Measurements from ENCODE around the gene CCDC159. TPM values are rescaled to one million over a fixed set of nuclear protein-coding genes. Genes with fewer than 3 reads are reported as not detected.

Gene CCDC159
- polyA plus RNA-seq, 1 experiment = 21.4 TPM

DNA sequence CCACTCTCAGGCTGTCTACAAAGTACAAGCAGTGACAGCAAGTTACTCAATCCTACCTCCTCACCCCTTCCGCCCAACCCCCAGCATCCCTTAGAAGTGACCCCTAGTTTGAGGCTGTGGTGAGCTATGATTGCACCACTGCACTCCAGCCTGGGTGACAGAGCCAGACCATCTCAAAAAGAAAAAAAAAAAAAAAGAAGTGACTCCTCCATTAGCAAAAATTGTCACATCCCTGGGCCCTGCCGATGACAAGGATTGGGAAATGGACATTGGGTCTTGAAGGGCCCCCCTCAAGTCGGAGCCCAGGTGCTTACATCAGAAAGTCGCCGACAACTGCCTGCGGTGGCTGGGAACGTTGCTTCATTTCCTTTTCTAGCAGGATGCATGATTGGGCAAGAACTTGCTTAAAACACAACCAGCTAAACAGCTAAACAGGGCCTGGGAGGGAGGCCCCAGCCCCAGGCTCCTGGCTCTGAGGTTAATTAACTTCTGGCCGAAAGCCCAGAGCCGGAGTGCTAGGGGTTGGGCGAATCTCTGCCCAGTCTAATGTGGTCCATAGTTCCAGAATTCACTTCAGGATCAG is 22.1 kb upstream of the CCDC159 start:
- CTCF ChIA-PET = interaction anchor here (0.6 to 1.9 kb wide), 9 partner anchors 13 to 158 kb away, joined by 3 to 8 read pairs (median 4); partner anchors contain the start of genes EPOR and RGL3
- DNase-seq (ENCODE audit: low read depth) = peak; percentile 92
- Histone ChIP-seq H3K4me3 (ENCODE audit: low read depth, low read length) (no peak overlapping the region), H3K27me3 (ENCODE audit: control insufficient read depth, insufficient read depth, low read length) (no peaks in the 10 kb centered on the region), H3K36me3 (ENCODE audit: control insufficient read depth, insufficient read depth, low read length) (no peaks in the 10 kb centered on the region; the same call in 1 of the 2 replicates)
- POLR2A ChIA-PET = no interaction called here
- TF ChIP-seq, protein P1, sequence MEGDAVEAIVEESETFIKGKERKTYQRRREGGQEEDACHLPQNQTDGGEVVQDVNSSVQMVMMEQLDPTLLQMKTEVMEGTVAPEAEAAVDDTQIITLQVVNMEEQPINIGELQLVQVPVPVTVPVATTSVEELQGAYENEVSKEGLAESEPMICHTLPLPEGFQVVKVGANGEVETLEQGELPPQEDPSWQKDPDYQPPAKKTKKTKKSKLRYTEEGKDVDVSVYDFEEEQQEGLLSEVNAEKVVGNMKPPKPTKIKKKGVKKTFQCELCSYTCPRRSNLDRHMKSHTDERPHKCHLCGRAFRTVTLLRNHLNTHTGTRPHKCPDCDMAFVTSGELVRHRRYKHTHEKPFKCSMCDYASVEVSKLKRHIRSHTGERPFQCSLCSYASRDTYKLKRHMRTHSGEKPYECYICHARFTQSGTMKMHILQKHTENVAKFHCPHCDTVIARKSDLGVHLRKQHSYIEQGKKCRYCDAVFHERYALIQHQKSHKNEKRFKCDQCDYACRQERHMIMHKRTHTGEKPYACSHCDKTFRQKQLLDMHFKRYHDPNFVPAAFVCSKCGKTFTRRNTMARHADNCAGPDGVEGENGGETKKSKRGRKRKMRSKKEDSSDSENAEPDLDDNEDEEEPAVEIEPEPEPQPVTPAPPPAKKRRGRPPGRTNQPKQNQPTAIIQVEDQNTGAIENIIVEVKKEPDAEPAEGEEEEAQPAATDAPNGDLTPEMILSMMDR (IDR thresholded peaks at IDR 0.05; ENCODE audit: insufficient read depth, low read depth, low read length) = no peak

- TF ChIP-seq, protein P1 (IDR thresholded peaks at IDR 0.05; ENCODE audit: insufficient read depth, low read depth, low read length) = no peak
- no peak for DNase-seq (ENCODE audit: low read depth)
- POLR2A ChIA-PET = no interaction called here
- no peaks in the 10 kb centered on the region for H3K27me3 ChIP-seq (ENCODE audit: control insufficient read depth, insufficient read depth, low read length)
- no peaks in the 10 kb centered on the region; the same call in none of the 2 replicates for H3K36me3 ChIP-seq (ENCODE audit: control insufficient read depth, insufficient read depth, low read length)
- H3K4me3 ChIP-seq (ENCODE audit: low read depth, low read length) = no peak overlapping the region
- CTCF ChIA-PET = interaction anchor here (0.6 to 1.9 kb wide), 9 partner anchors 9 to 157 kb away, joined by 3 to 8 read pairs (median 4); partner anchors contain the start of genes EPOR, RAB3D and RGL3
Measured at GRCh38 chr19:11324748-11325389, 21.4 kb upstream of the CCDC159 start.

- DNase-seq (ENCODE audit: low read depth) = no peak
- no peaks in the 10 kb centered on the region; the same call in none of the 2 replicates for H3K36me3 ChIP-seq (ENCODE audit: control insufficient read depth, insufficient read depth, low read length)
- ChIA-PET POLR2A (no interaction called here), CTCF (interaction anchor here (0.6 to 1.9 kb wide), 5 partner anchors 8 to 32 kb away, joined by 3 to 6 read pairs (median 4); partner anchors contain the start of gene RAB3D)
- H3K4me3 ChIP-seq (ENCODE audit: low read depth, low read length) = no peak overlapping the region
- no peaks in the 10 kb centered on the region for H3K27me3 ChIP-seq (ENCODE audit: control insufficient read depth, insufficient read depth, low read length)
- TF ChIP-seq, protein P1 (IDR thresholded peaks at IDR 0.05; ENCODE audit: insufficient read depth, low read depth, low read length) = no peak
Measured at GRCh38 chr19:11325544-11325943, 20.8 kb upstream of the CCDC159 start.

DNA sequence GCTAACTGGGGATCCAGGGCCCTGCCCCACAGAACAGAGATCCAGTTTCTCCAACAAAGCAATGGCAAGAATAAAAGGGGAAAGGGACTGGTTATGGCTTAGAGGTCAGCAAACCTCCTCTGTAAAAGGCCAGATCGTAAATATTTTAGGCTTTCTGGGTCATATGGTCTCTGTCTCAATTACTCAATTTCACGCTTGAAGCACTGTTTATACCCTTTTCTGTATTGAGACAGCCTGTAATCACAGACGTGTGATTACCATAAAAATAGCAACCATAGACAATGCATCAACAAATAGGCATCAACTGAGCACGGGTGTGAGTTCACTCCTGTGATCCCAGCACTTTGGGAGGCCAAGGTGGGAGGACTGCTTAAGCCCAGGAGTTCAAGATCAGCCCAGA is 16.2 kb upstream of the CCDC159 start:
- Histone ChIP-seq H3K36me3 (ENCODE audit: control insufficient read depth, insufficient read depth, low read length) (no peaks in the 10 kb centered on the region; the same call in none of the 2 replicates), H3K27me3 (ENCODE audit: control insufficient read depth, insufficient read depth, low read length) (no peaks in the 10 kb centered on the region), H3K4me3 (ENCODE audit: low read depth, low read length) (no peak overlapping the region)
- ChIA-PET POLR2A (no interaction called here), CTCF (interaction anchor here (0.7 kb wide), 1 partner anchor 53 kb away, joined by 5 read pairs; no protein-coding TSS in a partner anchor)
- TF ChIP-seq, protein P1 (IDR thresholded peaks at IDR 0.05; ENCODE audit: insufficient read depth, low read depth, low read length) = no peak
- no peak for DNase-seq (ENCODE audit: low read depth)

DNA sequence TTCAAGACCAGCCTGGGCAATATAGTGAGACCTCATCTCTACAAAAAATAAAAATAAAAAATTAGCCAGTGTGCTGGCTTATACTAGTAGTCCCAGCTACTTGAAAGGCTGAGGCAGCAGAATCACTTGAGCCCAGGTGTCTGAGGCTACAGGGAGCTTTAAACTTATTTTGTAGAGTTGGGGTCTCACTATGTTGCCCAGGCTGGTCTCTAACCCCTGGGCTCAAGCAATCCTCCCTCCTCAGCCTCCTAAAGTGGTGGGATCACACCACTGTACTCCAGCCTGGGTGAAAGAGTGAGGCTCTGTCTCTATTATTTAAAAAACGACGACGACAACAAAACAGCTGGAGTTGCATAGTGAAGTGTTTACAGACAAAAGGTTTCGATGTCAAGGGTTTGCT is 14.8 kb upstream of the CCDC159 start:
- Histone ChIP-seq H3K36me3 (ENCODE audit: control insufficient read depth, insufficient read depth, low read length) (peaks cover 7% of the 10 kb centered on the region), H3K27me3 (ENCODE audit: control insufficient read depth, insufficient read depth, low read length) (no peaks in the 10 kb centered on the region), H3K4me3 (ENCODE audit: low read depth, low read length) (no peak overlapping the region)
- TF ChIP-seq, protein P1 (IDR thresholded peaks at IDR 0.05; ENCODE audit: insufficient read depth, low read depth, low read length) = no peak
- CTCF ChIA-PET = interaction anchor here (0.8 to 1.2 kb wide), 2 partner anchors 10 to 37 kb away, joined by 3 read pairs; no protein-coding TSS in a partner anchor
- POLR2A ChIA-PET = no interaction called here
- DNase-seq (ENCODE audit: low read depth) = no peak
